NCI-H345 (cell line): Measurements from ENCODE around the gene AUTS2.

ENCODE experiments used
- DNase-seq: peaks from one replicate; lab custom pipeline; 2025; lab: John Stamatoyannopoulos, UW

AUTS2 gene

GRCh38 chr7:69598081-69598486 is at the start of gene AUTS2:
Gene AUTS2 (plus strand): TSS chr7:69598475. CDS start chr7:69599654, 1,179 bp downstream.
- peak; percentile 91 for DNase-seq

DNA sequence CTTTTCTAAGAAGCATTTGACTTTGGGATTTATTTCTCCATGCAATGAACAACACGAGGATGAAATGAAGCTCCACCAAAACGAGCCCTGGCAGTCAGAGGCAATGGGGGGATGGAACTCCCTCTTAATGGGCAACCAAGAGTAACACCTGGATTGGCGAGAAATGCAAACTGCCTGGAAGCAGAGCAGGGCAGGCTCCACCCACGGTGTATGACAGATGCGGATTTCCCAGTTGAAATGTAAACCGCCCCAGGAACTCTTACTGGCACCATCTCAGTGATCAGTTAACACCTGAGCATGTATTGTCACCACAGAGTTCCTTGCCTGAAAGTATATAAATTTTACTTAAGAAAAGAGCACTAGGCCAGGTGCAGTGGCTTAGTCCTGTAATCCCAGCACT is 47.3 kb upstream of the AUTS2 start:
- no peak for DNase-seq

GRCh38 chr7:69553190-69553589 is 45.1 kb upstream of the AUTS2 start:
- DNase-seq: no peak

- DNase-seq: no peak
Measured at GRCh38 chr7:69561266-69561960, 36.9 kb upstream of the AUTS2 start.

- DNase-seq: peak; percentile 89
Measured at GRCh38 chr7:69564454-69565417, 33.5 kb upstream of the AUTS2 start.

DNA sequence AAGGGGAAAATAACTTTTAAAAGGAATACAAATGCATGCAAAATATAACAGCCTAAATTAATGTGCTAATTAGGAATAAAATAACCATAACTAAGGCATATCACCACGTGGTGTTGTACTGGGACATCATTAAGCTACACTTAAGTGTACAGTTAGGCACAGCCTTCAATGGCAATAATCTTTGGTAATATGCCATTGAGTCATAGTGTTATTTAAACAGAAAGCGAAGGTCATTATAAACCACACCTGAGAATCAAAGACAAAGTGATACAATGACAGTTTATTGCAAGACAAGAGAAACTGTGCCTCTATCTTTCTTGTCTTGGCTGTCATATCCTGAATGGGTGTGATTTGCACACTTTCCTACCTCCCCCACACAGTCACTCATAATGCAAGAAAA is 30.5 kb upstream of the AUTS2 start:
- DNase-seq: no peak

DNA sequence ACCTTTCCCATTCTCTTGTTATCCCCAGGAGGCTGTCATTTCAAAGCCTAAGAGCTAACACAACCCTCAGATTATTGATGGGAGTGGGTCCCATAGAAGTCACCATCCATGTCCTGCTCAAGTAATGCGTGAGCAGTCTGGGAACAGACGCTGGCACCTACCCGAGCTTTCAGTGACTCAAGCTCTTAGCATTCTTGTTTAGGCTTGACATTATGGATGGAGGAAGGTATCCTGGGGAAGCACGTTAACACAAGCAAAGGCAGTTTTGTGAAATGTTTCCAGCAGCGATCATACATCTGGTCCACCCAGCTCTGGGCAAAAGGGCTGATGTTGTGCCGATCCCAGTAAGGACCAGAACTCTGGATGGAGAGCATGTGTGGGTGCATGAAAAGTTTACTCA is 30.0 kb upstream of the AUTS2 start:
- DNase-seq: no peak

- DNase-seq: no peak
Measured at GRCh38 chr7:69575651-69576050, 22.6 kb upstream of the AUTS2 start.

GRCh38 chr7:69577221-69577620 is 21.1 kb upstream of the AUTS2 start:
- DNase-seq: no peak

- no peak for DNase-seq
Measured at GRCh38 chr7:69585169-69585568, 13.1 kb upstream of the AUTS2 start.

GRCh38 chr7:69586321-69586720 is 12.0 kb upstream of the AUTS2 start:
- DNase-seq: no peak

DNA sequence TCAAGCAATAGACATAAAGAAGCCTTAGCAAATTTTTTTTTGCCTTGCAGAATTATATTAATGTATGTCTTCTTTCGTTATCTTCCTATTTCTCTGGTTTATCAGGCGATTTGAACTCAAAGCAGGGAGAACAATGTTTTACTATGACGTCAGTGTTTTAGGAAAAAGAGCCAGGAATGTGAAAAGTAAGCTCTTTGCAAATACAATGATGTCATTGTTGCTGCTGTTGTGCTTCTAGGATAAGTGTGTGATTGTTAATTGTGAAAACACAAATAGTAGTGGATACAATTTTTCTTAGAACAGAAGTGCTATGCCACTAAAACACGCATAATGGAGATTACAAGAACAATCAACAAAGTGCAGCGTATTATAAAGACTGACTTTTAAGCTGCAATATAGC is 9.5 kb upstream of the AUTS2 start:
- no peak for DNase-seq

GRCh38 chr7:69591805-69592204 is 6.5 kb upstream of the AUTS2 start:
- DNase-seq: no peak

GRCh38 chr7:69593511-69593910 is 4.8 kb upstream of the AUTS2 start:
- DNase-seq: no peak

- no peak for DNase-seq
Measured at GRCh38 chr7:69595415-69595814, 2.9 kb upstream of the AUTS2 start.

GRCh38 chr7:69596056-69596455 is 2.2 kb upstream of the AUTS2 start:
- DNase-seq: no peak

GRCh38 chr7:69596723-69597277 is 1.5 kb upstream of the AUTS2 start:
- DNase-seq: peak; percentile 5

DNA sequence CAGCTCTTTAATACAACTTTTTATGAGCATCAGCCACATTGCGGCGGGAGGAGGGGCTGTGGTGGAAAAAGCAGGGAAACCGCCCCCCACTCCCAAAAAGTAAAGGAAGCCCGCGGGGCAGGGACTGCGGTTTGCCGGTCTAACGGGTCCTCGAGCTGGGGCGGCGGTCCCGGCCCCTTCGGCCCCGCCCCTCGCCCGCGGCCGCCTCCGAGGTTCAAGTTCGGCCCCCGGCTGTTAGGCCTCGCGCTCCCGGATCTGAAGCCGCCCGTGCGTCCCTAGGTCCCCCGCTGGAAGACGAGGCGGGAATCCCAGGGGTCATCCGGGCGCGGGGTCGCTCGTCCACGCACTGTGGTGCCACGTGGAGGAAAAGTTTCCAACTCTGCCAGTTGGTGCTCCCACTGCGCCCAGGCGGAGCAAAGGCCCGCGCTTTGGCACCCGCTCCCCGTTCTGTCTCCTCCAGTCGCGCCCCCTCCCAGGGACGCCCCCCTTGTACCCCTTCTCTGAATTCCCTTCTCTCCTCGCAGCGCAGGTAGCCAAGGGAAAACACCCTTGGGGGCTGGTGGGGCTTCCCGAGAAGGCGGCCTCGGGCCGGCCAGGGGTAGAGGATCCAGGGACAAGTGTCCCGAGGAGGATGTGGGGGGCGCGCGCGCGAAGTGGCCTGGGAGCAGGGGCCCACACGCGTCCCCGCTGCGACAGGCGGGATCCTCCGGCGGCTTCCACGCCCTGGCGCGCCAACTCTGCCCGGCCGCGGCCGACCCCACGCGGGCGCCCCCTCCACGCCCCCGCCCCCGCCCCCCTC is 798 bp upstream of the AUTS2 start:
- DNase-seq: no peak

DNA sequence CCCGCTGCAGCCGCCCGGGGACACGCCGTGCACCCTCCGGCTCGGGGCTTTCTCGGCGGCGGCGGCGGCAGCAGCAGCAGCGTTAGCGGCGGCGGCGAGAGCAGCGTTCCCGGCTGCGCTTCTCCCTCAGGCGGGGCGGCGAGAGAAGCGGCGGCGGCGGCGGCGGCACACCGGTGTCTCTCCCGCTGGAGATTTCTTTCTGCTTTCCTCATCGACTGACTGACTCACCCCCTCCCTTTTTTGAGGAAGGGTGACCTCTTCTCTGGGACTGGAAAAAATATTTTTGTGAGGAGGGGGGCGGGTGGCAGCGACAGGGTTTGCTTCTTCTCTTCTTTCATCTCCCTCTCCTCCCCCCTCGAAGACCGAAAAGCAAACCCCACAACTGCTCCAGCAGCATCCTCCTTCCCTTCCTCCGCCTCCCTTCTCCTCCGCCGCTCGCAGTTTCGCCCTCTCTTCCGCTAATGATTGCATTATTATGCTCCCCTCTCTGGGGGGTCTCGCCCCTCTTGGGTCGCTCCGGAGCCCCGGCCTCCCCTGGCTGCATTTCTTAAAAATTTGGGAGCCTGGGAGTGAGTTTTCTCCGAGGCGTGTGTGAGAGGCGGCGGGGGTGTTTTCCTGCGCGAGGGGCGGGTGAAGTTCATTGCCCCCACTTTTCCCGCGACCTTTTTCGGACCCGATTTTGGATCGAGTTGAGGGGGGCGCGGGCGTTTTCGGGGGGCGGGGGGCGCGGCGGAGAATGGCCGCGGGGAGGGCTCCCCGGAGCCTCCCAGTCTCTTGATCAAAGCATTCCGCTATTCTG is 411 bp downstream of the AUTS2 start:
- peak; percentile 49 for DNase-seq

DNA sequence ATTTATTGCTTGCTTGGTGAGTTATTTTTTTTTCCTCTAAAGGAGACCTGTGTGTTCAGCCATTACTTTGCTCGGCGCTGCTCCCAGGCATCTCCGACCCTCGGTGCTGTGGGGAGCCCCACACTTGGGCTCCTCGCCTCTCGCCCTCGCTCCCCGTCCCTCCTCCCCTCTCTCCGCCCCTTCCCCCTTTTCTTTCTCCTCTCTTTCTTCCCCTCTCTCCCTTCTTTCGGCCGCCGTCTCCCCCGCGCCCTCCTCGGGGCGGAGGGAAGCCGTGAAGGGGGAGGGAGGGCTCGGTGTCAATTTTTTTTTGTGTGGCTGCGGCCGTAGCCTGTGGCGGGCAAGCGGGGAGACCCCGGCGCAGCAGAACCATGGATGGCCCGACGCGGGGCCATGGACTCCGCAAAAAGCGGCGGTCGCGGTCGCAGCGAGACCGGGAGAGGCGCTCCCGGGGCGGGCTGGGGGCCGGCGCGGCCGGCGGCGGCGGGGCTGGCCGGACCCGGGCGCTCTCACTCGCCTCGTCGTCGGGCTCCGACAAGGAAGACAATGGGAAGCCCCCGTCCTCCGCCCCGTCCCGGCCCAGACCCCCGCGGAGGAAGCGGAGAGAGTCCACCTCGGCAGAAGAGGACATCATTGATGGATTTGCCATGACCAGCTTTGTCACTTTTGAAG is 1.1 kb downstream of the AUTS2 start:
- DNase-seq: no peak
